Small intestine (tissue), 7 donors: ENCODE results near the gene EXOSC7. TPM values are rescaled to one million over a fixed set of nuclear protein-coding genes. Genes with fewer than 3 reads are reported as not detected.

Experiments
- DNase-seq, 2 donors: peaks; one replicate each; pipeline versions ENCODE4 v3.0.0 to v3.0.0-alpha.2; 2013
- FAIRE-seq: peaks from 2 replicates; lab custom pipeline; 2012; peaks lifted over from hg19 to GRCh38; lab: Jason Lieb, UNC
- H3K27ac ChIP-seq, 3 donors: one replicate each; pipeline ENCODE4 v1.5.1; 2013; ENCODE audit warnings: low read length in 2 of 3, mild to moderate bottlenecking in 2 of 3, control low read depth in 1 of 3, inconsistent platforms in 1 of 3, low read depth in 1 of 3, moderate library complexity in 1 of 3
- H3K27me3 ChIP-seq, 3 donors: one replicate each; pipeline ENCODE4 v1.6.1; 2013; ENCODE audit warnings: low read length in 3 of 3, inconsistent platforms in 1 of 3; ENCODE audit not compliant: control insufficient read depth in 3 of 3, insufficient read depth in 3 of 3
- H3K36me3 ChIP-seq, 3 donors: one replicate each; pipeline ENCODE4 v1.6.1; 2013; ENCODE audit warnings: low read length in 3 of 3, inconsistent platforms in 1 of 3, low read depth in 1 of 3, mild to moderate bottlenecking in 1 of 3, moderate library complexity in 1 of 3; ENCODE audit not compliant: control insufficient read depth in 3 of 3, insufficient read depth in 2 of 3
- H3K4me1 ChIP-seq, 3 donors: one replicate each; pipeline ENCODE4 v1.6.1; 2013; ENCODE audit warnings: low read length in 2 of 3, inconsistent platforms in 1 of 3, low read depth in 1 of 3, mild to moderate bottlenecking in 1 of 3, moderate library complexity in 1 of 3; ENCODE audit not compliant: control insufficient read depth in 3 of 3, insufficient read depth in 2 of 3
- H3K4me3 ChIP-seq, 3 donors: one replicate each; pipeline ENCODE4 v1.5.1; 2013; ENCODE audit warnings: low read length in 3 of 3, control low read depth in 1 of 3, inconsistent platforms in 1 of 3, low read depth in 1 of 3, mild to moderate bottlenecking in 1 of 3, moderate library complexity in 1 of 3
- H3K9me3 ChIP-seq, 2 donors: one replicate each; pipeline ENCODE4 v1.6.1; 2013; ENCODE audit warnings: low read depth in 1 of 2, low read length in 1 of 2; ENCODE audit not compliant: control insufficient read depth in 2 of 2, insufficient read depth in 1 of 2
- WGBS, 3 donors: extraction: QIAGEN DNeasy Blood & Tissue Kit; methylation state at CpG; one replicate each; pipeline ENCODE4 v1.1.7; 2013; 5-methylcytosine and 5-hydroxymethylcytosine counted together
- polyA plus RNA-seq, 4 donors: library from polyadenylated mRNA; stranded (reverse) in 3 of 4; unstranded in 1 of 4; fragments of 200-250 nt in 3 of 4; fragments of 120-200 nt in 1 of 4; gene quantifications; one replicate each; pipeline versions ENCODE4 v1.2.1 to v1.2.3, GENCODE V29; 2013
- donor health status: healthy with polysubstance abuse.
- donor health status: control.
- donor health status: control.
- donor health status: Bipolar disorder and iron deficiency.
- donor health status: healthy.

EXOSC7 gene
- polyA plus RNA-seq, 4 donors: 21.9 to 39.4 (median 30.4) TPM

DNA sequence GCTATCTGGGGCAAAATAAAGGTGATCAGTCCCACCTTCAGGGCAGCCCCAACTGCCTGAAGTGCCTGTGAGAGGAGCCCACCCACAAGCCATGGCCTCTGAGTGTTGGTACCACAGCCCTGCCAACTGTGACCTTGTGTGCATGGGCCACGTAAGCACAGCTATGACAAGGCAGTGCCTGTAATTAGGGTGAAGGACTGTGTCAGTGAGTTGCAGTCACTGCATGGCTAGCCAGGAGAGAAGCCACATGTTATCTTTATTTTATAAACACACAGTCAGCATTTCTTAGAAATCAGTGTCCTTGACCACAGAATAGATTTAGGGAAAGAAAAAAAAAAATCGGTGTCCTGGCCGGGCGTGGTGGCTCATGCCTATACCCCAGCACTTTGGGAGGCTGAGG, 24.8 kb downstream of the EXOSC7 start:
- Histone ChIP-seq H3K27me3 (no peaks in the 10 kb centered on the region), H3K27ac (no peak overlapping the region), H3K36me3 (peaks cover 3 to 31% (median 4%) of the 10 kb centered on the region in 3 donors), H3K4me3 (no peak overlapping the region), H3K4me1 (peaks cover 0 to 17% (median 2%) of the 10 kb centered on the region in 3 donors), H3K9me3 (peaks cover 0 to 2% of the 10 kb centered on the region in 2 donors)
- no peak for FAIRE-seq
- no peak for DNase-seq
- 92 to 98% (median 94%) methylated on average over 4 of the region's 4 CpGs for WGBS, 3 donors

DNA sequence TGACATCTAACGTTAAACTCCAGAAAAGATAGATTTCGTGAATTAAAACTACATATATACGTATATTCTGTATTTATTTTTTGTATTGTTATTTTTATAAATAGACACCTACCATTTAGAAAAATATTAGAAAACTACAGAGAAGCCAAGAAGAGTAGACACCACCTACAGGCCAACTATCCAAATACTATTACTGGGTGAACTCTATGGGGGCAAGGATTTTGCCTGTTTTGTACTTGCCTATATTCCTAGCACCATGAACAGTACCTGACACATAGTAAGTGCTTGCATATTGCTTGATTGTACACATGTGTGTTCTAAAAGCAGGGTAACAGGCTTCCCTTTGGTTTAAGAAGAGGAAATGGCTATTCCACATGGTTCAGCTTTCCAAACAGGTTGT, 25.7 kb downstream of the EXOSC7 start:
- H3K4me1 ChIP-seq: peaks cover 0 to 11% (median 0%) of the 10 kb centered on the region in 3 donors
- FAIRE-seq: no peak
- no peaks in the 10 kb centered on the region for H3K27me3 ChIP-seq
- H3K27ac ChIP-seq: no peak overlapping the region
- no peak for DNase-seq
- H3K9me3 ChIP-seq: peaks cover 0 to 2% of the 10 kb centered on the region in 2 donors
- WGBS, 3 donors: 96 to 98% (median 97%) methylated on average over 3 of the region's 3 CpGs
- no peak overlapping the region for H3K4me3 ChIP-seq
- H3K36me3 ChIP-seq: peaks cover 3 to 31% (median 4%) of the 10 kb centered on the region in 3 donors

DNA sequence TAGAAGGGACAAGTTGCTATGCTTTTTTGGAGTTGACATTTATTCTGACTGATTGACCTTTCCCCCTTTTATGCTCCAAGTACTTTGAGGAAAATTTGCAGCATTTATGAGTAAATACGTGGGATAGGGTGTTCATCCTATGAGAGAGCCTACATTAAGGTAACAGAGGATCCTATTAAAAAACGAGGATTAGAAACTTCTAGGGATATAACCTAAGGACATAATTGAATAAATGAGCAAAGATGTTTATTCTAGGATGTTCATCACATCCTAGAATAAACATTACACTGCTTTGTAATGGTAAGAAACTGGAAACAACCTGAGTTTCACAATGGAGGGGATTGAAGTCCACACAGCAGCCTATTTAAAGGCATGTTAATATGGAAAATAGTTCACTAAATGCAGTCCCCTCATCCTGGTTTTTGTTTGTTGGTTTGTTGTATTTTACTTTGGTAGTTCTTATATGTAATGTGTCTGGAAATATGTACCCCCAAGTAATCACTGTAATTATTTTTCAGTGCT, 26.2 kb downstream of the EXOSC7 start:
- Histone ChIP-seq H3K4me3 (no peak overlapping the region), H3K27me3 (no peaks in the 10 kb centered on the region), H3K9me3 (peaks cover 0 to 2% of the 10 kb centered on the region in 2 donors), H3K36me3 (peaks cover 3 to 32% (median 4%) of the 10 kb centered on the region in 3 donors), H3K4me1 (peaks cover 0 to 6% (median 0%) of the 10 kb centered on the region in 3 donors), H3K27ac (no peak overlapping the region)
- WGBS, 3 donors: 82 to 91% (median 86%) methylated on average over 2 of the region's 2 CpGs
- DNase-seq: no peak
- FAIRE-seq: no peak

DNA sequence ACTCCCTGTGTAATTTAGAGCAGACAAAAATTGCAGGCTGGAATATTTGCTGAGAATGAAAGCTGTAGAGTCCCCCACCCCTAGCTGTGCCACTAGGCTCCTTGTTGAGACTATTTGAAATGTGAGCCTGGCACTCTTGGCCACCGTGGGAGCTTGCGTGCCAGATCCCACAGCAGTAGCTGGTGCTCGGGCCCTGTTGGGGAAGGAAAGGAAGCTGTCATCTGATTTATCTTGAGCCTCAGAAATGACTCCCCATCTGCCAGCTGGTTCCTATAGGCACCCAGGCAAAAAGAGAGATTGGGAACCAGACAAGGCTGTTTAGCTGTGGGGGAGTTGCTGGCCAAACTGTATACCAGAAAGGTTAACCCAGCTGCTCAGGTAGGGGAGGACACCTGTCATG, 26.7 kb downstream of the EXOSC7 start:
- Histone ChIP-seq H3K9me3 (peaks cover 0 to 2% of the 10 kb centered on the region in 2 donors), H3K36me3 (peaks cover 3 to 35% (median 4%) of the 10 kb centered on the region in 3 donors), H3K4me1 (peaks cover 0 to under 1% (median 0%) of the 10 kb centered on the region in 3 donors), H3K27me3 (no peaks in the 10 kb centered on the region), H3K4me3 (no peak overlapping the region), H3K27ac (no peak overlapping the region)
- WGBS, 3 donors: 89 to 95% (median 94%) methylated on average over 3 of the region's 3 CpGs
- FAIRE-seq: no peak
- no peak for DNase-seq

DNA sequence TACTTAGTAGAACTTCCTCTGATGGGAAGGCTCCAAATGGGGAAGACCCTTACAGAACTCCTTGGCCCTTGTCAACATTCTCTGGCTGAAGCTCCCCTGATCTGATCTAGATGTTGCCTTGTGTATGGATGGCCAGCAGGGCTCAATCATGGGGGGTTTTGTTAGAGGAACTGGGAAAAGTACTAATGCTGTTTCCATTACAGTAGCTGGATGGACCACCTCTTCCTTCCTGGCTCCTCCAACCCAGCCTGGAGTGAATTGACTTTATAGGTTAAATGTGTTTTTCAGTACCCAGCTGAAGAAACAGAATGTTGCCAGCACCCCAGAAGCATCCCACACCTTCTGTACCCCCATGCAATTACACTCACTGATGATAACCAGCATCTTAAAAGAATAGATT, 27.4 kb downstream of the EXOSC7 start:
- peaks cover 3 to 36% (median 4%) of the 10 kb centered on the region in 3 donors for H3K36me3 ChIP-seq
- H3K27me3 ChIP-seq: no peaks in the 10 kb centered on the region
- peaks cover 0 to 2% of the 10 kb centered on the region in 2 donors for H3K9me3 ChIP-seq
- no peak overlapping the region for H3K4me3 ChIP-seq
- H3K27ac ChIP-seq: no peak overlapping the region
- DNase-seq (no peak), FAIRE-seq (no peak)
- no peaks in the 10 kb centered on the region for H3K4me1 ChIP-seq

DNA sequence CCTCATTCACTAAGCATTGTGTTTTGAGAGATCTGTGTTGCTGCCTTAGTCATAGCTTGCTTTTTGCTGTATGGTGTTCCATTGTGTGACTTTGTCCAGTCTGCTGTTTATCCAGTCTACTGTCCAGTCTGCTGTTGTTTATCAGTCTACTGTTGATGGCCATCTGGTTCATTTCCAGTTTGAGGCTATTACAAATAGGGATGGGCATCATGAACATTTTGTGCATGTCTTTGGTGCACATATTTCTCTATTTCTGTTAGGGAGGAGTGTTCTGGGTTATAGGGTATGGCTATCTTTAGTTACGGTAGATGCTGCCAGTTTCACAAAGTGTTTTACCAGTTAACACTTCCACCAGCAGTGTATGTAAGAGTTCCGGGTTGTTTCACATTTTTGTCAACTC, 27.8 kb downstream of the EXOSC7 start:
- Histone ChIP-seq H3K27me3 (no peaks in the 10 kb centered on the region), H3K4me3 (no peak overlapping the region), H3K4me1 (no peaks in the 10 kb centered on the region), H3K27ac (no peak overlapping the region), H3K9me3 (peaks cover 0 to 2% of the 10 kb centered on the region in 2 donors), H3K36me3 (peaks cover 3 to 35% (median 4%) of the 10 kb centered on the region in 3 donors)
- no peak for FAIRE-seq
- no peak for DNase-seq
- WGBS, 3 donors: 89 to 97% (median 93%) methylated on average over 2 of the region's 2 CpGs

DNA sequence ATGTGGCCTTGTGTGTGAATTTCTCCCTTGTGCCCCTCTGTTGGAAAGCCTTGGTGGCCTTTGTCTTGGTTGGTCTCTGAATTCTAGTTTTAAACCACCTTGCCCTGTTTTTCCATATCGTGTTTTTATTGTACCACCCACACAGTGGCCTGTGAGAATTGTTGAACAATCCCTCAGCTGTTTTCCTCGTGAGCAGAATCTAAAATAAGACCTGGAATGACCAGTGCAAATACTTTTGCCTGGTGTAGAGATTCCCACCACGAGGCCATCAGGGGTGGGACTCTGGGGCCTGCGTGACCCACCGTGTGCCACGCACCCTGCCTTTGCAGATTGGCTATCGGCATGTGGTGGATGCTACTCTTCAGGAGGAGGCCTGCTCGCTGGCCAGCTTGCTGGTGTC, 31.0 kb downstream of the EXOSC7 start:
- H3K4me3 ChIP-seq: no peak overlapping the region
- no peak overlapping the region for H3K27ac ChIP-seq
- FAIRE-seq (no peak), DNase-seq (no peak)
- H3K4me1 ChIP-seq: no peaks in the 10 kb centered on the region
- H3K9me3 ChIP-seq: peaks cover 0 to 2% of the 10 kb centered on the region in 2 donors
- WGBS, 3 donors: 95 to 97% (median 95%) methylated on average over 8 of the region's 8 CpGs
- H3K27me3 ChIP-seq: no peaks in the 10 kb centered on the region
- H3K36me3 ChIP-seq: peaks cover 2 to 47% (median 4%) of the 10 kb centered on the region in 3 donors

DNA sequence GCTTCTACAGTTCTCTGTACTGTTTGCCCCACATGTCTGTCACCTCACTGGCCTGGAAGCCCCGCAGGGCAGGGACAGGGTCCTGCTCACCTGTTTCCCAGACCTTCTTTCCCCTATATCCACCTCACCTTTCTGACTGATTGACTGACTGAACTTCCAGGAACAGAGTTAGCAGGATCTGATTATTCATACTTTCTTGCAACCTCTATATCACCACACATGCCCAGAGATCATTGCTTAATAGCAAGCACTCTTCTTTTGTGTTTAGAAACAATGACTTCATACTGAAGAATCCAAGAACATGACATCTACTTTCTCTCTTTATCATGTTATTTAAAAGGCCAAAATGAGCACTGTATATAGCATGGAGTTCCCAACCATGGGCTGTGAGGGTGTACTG, 32.1 kb downstream of the EXOSC7 start:
- FAIRE-seq (no peak), DNase-seq (no peak)
- no peak overlapping the region for H3K27ac ChIP-seq
- no peaks in the 10 kb centered on the region for H3K4me1 ChIP-seq
- no peak overlapping the region for H3K4me3 ChIP-seq
- peaks cover 0 to 2% of the 10 kb centered on the region in 2 donors for H3K9me3 ChIP-seq
- WGBS, 3 donors: 98 to 100% (median 100%) methylated on average over 1 of the region's 1 CpG
- H3K27me3 ChIP-seq: no peaks in the 10 kb centered on the region
- H3K36me3 ChIP-seq: peaks cover 2 to 46% (median 4%) of the 10 kb centered on the region in 3 donors

DNA sequence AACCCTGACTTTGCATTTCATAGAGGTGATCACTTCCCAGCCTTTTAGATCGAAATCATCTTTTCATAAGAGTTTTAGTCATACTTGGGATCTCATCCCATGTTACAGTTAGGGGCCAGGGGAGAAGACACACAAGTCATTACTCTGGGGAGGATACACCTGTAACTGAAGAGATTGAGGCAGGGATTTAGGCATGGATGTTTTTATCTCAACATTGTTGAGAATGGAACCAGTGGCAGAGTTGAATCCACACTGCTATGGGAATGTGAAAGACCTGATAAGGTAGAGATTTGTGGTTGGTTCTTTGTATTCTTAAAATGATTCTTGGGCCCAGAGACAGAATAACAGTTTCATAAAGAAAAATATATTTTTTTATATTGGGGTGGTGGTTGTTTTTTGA, 33.8 kb downstream of the EXOSC7 start:
- H3K36me3 ChIP-seq: peaks cover 0 to 56% (median 4%) of the 10 kb centered on the region in 3 donors

More for the DNA sequence above, 33.8 kb downstream of the EXOSC7 start:
- no peaks in the 10 kb centered on the region for H3K27me3 ChIP-seq
- peaks cover 0 to 2% of the 10 kb centered on the region in 2 donors for H3K9me3 ChIP-seq
- H3K4me3 ChIP-seq: no peak overlapping the region
- FAIRE-seq (no peak), DNase-seq (no peak)
- no peak overlapping the region for H3K27ac ChIP-seq
- 94 to 97% (median 95%) methylated on average over 1 of the region's 1 CpG for WGBS, 3 donors
- H3K4me1 ChIP-seq: no peaks in the 10 kb centered on the region
